ENCODE data around the gene FAM237A.

Gene FAM237A

DNA sequence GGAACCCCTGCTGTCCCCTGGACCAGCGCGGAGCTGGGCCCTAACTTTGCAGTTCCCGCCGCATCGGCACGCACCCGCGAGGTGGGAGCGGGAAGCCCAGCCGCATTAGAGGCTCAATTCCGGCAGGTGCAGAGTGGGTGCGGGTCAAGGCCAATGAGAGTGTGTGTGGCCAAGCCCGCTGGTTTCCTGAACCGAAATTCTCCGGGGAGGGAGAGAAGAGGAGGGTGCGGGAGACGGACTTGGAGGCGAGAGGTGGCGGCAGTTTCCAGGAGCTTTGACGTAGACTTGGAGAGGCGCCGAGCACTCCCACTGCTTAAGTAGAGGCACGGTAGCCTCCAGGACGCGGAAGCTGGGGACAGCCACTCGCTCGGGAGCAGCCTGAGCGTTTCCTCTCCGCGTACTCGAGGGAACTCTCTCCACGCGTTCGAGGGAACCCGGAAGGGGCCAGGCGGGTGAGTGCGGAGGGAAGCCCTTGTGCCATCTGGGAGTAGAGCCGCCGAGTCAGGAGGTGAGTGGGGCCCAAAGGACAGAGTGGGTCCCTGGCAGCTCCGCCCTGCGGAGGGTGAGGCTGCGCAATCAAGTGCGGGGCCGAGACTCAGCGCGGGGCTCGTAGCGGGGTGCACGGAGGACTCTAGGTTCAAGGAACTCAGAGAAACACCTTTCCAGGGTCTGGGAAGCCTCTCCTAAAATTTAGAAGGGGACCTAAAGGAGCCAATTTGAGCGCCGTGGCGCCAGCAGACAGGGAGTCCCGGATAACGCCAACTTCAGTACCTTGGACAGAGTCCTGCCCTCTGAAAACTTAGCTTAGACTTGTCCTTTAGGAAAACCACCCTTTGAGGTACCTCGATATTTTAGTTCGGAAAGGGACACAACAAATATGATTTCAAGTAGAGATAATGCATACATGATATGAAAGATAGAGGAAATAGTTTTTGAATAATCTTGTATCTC lies at the start of gene FAM237A:
Gene FAM237A (plus strand): TSS at position 413 of the 951 bp plus-strand sequence. CDS start 1,750 bp downstream, outside the sequence.
- no peak for DNase-seq (ENCODE audit: low read depth in 2 of 2)

DNA sequence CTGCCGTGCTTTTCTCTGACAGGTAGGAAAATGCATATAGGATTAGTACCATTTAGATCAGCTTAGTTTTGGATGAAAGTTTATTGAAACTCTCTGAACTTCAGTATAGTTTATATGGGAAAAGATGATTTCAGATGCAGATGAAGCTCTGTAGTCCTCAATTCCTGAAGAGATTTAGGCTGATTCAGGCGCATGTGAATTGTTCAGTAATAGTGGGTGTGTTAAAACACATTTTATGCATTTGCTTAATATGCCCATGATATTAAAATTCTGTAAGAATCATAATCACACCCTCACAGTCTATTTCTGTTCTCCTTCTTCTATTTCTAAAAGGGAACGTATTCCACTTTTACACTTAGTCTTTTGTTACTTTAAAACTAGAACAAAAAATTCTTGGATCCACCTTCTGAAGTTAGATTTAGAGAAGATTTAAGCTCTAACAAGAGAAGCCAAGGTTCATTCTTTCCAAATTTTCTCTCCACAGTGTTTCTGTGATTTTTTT lies 44.5 kb upstream of the FAM237A start:
- no peak for DNase-seq (ENCODE audit: low read depth in 2 of 2)

GRCh38 chr2:206603243-206603642 lies 39.0 kb upstream of the FAM237A start:
- DNase-seq (ENCODE audit: low read depth in 2 of 2) = no peak

DNA sequence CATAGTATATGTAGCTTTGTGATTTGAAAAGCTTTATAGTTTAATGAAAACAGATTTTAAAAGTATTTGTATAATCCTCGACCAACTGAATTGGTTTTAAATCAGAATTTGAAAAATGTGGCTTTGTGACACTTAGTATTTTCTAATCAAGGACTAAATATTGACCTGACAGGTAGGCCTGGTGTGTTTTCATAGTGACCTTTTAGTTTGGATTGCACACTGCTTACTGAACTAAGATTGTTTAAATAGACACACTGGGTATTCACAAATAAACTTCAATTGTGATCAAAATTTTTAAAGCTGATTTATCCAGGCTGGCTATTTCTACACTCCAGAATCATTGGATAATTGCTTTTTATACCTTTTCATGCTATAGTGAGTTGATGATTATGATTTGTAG lies 31.8 kb upstream of the FAM237A start:
- no peak for DNase-seq (ENCODE audit: low read depth in 2 of 2)

GRCh38 chr2:206611191-206611590 lies 31.1 kb upstream of the FAM237A start:
- DNase-seq (ENCODE audit: low read depth in 2 of 2) = no peak

DNA sequence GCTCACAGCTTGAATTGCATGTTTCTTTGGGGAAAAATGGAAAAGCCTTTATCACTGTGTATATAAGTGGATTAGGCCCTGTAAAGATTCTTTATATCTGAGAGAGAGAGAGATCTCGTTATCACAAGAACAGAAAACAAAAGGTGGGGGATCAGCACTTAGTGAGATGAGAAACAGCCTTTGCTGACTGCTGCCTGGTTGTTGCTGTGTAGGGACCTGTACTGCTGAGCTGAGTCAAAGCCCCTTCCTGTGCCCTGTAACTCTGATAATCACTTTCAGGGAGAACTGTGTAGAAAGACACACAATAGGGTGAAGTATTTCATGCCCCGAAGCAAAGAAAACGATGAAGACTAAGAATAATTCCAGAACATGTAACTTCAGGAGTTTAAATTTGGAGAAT lies 30.6 kb upstream of the FAM237A start:
- DNase-seq (ENCODE audit: low read depth in 2 of 2) = no peak

DNA sequence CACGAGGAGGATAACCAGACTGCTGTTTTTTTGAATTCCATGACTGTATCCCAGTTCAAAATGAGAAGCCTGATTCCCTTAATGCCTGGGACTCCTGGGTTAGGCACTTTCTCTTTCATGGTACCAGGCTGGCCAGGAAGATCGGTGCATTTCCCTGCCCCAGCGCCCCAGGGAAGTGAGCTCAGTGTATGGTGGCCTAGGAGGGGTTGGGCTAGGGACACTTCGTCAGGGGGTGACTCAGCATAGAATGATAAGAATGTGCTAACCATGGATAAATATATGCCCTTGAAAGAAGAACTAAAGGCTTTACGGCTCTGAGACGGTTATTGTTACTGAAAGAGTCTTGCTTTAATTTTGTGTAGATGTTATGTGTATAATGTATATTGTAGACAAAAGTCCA lies 27.5 kb upstream of the FAM237A start:
- DNase-seq (ENCODE audit: low read depth in 2 of 2) = no peak

- DNase-seq (ENCODE audit: low read depth in 2 of 2) = no peak
Measured at GRCh38 chr2:206615417-206616089, 26.7 kb upstream of the FAM237A start.

DNA sequence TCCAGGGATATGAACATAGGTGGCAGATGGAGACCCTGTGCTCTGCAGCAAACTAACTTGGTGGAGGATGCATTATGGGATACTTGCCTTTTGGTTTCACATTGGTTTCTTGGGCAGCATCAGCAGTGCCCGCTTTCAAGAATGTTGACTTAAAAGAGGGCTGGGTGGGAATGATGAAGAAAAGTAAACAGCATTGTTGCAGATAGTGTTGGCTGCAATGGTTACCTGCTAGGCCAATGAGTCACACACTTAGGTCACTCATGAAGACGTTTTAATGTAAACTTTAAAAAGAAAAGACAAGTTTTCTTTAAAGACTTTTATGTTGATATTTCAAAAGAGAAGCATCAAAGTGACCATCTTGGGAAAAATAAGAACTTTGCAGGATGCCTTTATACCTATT lies 26.1 kb upstream of the FAM237A start:
- no peak for DNase-seq (ENCODE audit: low read depth in 2 of 2)

GRCh38 chr2:206619011-206619410 lies 23.3 kb upstream of the FAM237A start:
- DNase-seq (ENCODE audit: low read depth in 2 of 2) = no peak

GRCh38 chr2:206626108-206626507 lies 16.2 kb upstream of the FAM237A start:
- DNase-seq (ENCODE audit: low read depth in 2 of 2) = no peak

GRCh38 chr2:206627632-206628031 lies 14.7 kb upstream of the FAM237A start:
- no peak for DNase-seq (ENCODE audit: low read depth in 2 of 2)

DNA sequence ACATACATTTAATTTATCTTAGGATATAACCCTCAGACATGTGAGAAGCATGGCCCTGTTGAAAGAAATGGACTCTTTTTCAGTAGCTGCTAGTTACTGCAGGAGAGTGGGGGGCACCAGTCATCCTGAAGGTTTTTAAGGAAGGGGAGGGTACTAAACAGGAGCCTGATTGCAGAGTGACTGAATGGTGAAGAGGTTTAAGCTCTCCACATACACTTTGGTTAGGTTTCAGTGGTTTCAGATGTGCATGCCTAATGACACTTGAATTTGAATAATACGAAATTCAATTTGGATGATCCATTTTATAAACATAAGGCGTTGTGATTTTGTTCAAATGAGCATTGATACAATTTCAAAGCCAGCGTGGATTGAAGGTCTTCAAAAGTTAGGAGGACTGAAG lies 10.9 kb upstream of the FAM237A start:
- DNase-seq (ENCODE audit: low read depth in 2 of 2) = no peak

DNA sequence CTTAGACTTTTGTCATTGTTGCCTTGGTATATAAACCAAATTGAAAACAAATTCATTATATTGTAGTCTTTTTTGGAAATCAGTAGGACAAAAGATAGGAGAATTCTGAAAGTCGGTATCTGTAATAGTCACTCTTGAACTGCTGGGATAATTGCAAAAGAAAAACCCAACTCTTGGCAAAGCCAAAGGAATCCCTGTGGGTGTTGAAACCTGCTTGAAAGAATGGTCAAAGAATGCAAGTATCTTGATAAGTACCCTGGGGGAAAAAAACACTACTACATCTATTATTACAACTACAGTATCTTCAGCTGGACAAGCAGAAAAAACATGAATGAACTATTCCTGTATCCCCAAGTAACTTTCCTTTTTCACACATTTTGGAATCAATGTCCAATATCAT lies 7.3 kb upstream of the FAM237A start:
- no peak for DNase-seq (ENCODE audit: low read depth in 2 of 2)

GRCh38 chr2:206639636-206640035 lies 2.7 kb upstream of the FAM237A start:
- no peak for DNase-seq (ENCODE audit: low read depth in 2 of 2)

DNA sequence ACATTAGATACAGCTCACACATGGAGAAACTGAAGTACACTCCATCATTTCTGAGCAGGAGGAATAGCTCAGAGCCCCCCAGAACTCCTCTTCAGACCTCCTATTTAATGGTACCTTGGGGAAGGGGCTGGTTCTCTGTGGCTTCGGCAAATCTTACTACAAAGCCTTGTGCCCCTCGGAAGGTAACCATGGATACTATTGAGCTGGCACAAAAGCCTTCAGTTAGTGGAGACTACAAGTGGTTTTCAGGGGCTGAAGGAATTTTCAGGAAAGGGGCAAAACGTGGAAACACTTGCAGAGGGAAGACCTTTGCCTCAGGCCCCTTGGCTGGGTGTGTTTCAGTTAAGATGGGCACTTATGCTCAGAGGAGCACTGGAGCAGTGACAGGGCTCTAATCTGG lies 1.1 kb upstream of the FAM237A start:
- no peak for DNase-seq (ENCODE audit: low read depth in 2 of 2)

DNA sequence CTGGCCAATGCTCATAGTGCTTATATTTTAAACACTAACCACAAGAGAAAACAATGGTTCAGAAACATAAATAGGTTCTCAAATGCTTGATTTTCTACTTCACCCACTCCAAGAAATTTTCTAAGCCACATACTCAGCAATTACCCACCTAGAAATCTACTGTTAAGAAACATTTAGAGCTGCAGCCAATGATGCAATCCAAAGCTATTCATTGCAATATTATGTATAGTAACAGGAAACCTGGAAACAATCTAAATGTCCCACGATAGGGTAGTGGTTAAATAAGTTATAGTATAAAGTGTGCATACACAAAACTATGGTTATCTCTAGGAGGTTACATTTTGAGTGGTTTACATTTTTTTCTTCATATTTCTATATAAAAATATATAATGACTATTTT lies 5.7 kb downstream of the FAM237A start:
- DNase-seq (ENCODE audit: low read depth in 2 of 2) = no peak

DNA sequence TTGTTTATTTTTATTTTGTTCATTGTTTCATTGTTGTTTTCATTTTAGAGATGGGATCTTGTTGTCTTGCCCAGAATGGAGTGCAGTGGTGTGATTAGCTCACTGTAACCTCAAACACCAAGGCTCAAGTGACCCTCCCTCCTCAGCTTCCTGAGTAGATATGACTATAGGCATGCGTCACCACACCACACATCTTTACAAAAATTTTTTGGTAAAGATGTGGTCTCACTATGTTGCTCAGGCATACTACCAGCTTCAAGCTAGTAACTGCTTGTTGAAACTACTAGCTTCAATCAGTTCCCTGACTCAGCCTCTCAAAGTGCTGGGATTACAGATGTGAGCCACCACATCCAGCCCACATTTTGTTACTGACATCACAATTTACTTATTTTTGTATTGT lies 14.8 kb downstream of the FAM237A start:
- DNase-seq (ENCODE audit: low read depth in 2 of 2) = no peak

DNA sequence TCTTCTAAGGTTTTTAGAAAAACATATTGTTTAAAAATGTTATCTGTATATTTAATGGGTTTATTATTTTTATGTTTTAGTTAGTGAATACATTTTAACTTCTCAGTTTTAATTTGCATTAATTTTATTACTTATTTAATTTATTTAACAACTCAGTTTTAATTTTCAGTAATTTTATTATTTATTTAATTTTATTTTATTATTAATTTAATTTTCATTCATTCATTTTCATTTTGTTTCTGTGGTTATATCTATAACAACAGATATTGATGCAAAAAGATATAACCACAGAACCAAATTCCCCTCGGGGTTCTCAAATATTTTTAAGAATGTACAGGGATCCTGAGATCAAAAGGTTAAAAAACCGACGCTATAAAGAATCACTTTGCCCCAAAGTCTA lies 23.0 kb downstream of the FAM237A start:
- no peak for DNase-seq (ENCODE audit: low read depth in 2 of 2)

GRCh38 chr2:206670531-206671319 lies 28.4 kb downstream of the FAM237A start:
- DNase-seq (ENCODE audit: low read depth in 2 of 2) = no peak

DNA sequence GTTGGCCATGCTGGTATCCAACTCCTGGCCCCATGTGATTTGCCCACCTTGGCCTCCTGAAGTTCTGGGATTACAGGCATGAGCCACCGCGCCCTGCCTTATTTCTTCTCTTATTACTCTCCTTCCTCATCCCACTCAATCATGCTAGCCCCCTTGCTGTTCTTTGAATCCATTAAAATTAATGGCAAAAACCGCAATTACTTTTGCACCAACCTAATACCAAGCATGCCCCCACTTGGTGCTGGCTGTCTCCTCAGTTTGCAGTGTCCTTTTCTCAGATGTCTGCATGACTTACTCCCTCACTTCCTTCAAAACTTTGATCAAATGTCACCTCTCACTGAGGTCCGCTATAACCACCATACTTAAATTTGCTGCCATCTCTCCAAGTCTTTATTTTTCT lies 41.3 kb downstream of the FAM237A start:
- DNase-seq (ENCODE audit: low read depth in 2 of 2) = no peak

DNA sequence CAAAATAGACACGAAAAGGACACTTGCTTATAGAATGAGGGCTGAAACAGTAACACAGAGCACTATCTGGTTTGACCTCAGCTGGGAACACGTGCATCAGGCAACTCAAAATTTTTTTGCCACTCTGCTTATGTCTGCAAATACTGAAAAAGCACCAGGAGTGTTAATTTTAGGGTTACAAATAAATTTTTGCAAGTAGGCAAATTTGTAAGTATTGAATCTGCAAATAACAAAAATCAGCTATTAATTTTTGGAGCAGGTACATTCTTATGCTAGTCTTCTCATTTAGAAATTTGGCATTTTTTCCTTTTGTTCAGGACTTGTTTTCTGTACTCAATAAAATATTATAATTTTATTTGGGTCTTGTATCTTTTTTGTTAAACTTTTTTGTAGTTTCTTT lies 46.2 kb downstream of the FAM237A start:
- no peak for DNase-seq (ENCODE audit: low read depth in 2 of 2)

All from stimulated activated CD4-positive, alpha-beta T cell treated with anti-CD3 and anti-CD28 coated beads, Interleukin-15, amount 100 ng/mL, for 48 hours (primary cell).